Measurements from ENCODE around the gene UBE2V1. TPM values are rescaled to one million over a fixed set of nuclear protein-coding genes. Genes with fewer than 3 reads are reported as not detected.

UBE2V1 gene
- total RNA-seq, 1 donor from 2014 or later: 62.5 TPM

- H3K4me3 ChIP-seq (ENCODE audit: low read depth, low read length): no peak overlapping the region
- no peak for TF ChIP-seq CTCF (IDR thresholded peaks at IDR 0.05; ENCODE audit: insufficient read depth, low read length, poor library complexity, severe bottlenecking)
- H3K27me3 ChIP-seq (ENCODE audit: control insufficient read depth, insufficient read depth, low read length): no peaks in the 10 kb centered on the region
- DNase-seq (ENCODE audit: low read depth): no peak
- H3K36me3 ChIP-seq (ENCODE audit: control insufficient read depth, insufficient read depth, low read length): no peaks in the 10 kb centered on the region
These were observed 14.9 kb upstream of the UBE2V1 start for GRCh38 chr20:50127587-50128519.

- no peaks in the 10 kb centered on the region for H3K27me3 ChIP-seq (ENCODE audit: control insufficient read depth, insufficient read depth, low read length)
- no peaks in the 10 kb centered on the region for H3K36me3 ChIP-seq (ENCODE audit: control insufficient read depth, insufficient read depth, low read length)
- no peak for TF ChIP-seq CTCF (IDR thresholded peaks at IDR 0.05; ENCODE audit: insufficient read depth, low read length, poor library complexity, severe bottlenecking)
- DNase-seq (ENCODE audit: low read depth): no peak
- H3K4me3 ChIP-seq (ENCODE audit: low read depth, low read length): no peak overlapping the region
These were observed 13.7 kb upstream of the UBE2V1 start for GRCh38 chr20:50126662-50127061.

GRCh38 chr20:50125279-50125678 lies 12.3 kb upstream of the UBE2V1 start:
- H3K27me3 ChIP-seq (ENCODE audit: control insufficient read depth, insufficient read depth, low read length): no peaks in the 10 kb centered on the region
- H3K36me3 ChIP-seq (ENCODE audit: control insufficient read depth, insufficient read depth, low read length): no peaks in the 10 kb centered on the region
- DNase-seq (ENCODE audit: low read depth): no peak
- TF ChIP-seq CTCF (IDR thresholded peaks at IDR 0.05; ENCODE audit: insufficient read depth, low read length, poor library complexity, severe bottlenecking): no peak
- no peak overlapping the region for H3K4me3 ChIP-seq (ENCODE audit: low read depth, low read length)

- Histone ChIP-seq H3K36me3 (ENCODE audit: control insufficient read depth, insufficient read depth, low read length) (no peaks in the 10 kb centered on the region), H3K4me3 (ENCODE audit: low read depth, low read length) (no peak overlapping the region), H3K27me3 (ENCODE audit: control insufficient read depth, insufficient read depth, low read length) (no peaks in the 10 kb centered on the region)
- DNase-seq (ENCODE audit: low read depth): no peak
- TF ChIP-seq CTCF (IDR thresholded peaks at IDR 0.05; ENCODE audit: insufficient read depth, low read length, poor library complexity, severe bottlenecking): no peak
These were observed 11.5 kb upstream of the UBE2V1 start for GRCh38 chr20:50124496-50124895.

- Histone ChIP-seq H3K36me3 (ENCODE audit: control insufficient read depth, insufficient read depth, low read length) (no peaks in the 10 kb centered on the region), H3K4me3 (ENCODE audit: low read depth, low read length) (no peak overlapping the region), H3K27me3 (ENCODE audit: control insufficient read depth, insufficient read depth, low read length) (no peaks in the 10 kb centered on the region)
- no peak for DNase-seq (ENCODE audit: low read depth)
- TF ChIP-seq CTCF (IDR thresholded peaks at IDR 0.05; ENCODE audit: insufficient read depth, low read length, poor library complexity, severe bottlenecking): no peak
These were observed 10.5 kb upstream of the UBE2V1 start for GRCh38 chr20:50123418-50123817.

Measured in kidney epithelial cell (primary cell).